Neuronal stem cell (in vitro differentiated cells): ENCODE results near the gene UNK.

Experiments used
- DNase-seq: peaks from one replicate; pipeline ENCODE4 v3.0.0-alpha.2; 2013; ENCODE audit warnings: low spot score
- H2AFZ ChIP-seq: one replicate; pipeline ENCODE4 v1.6.1; 2013; ENCODE audit warnings: mild to moderate bottlenecking, low read length, inconsistent platforms
- H2AK5ac ChIP-seq: 2 replicates; pipeline ENCODE4 v1.6.1; 2013; ENCODE audit warnings: low read depth, mild to moderate bottlenecking, inconsistent platforms, low read length, moderate library complexity, mixed read lengths
- H2BK120ac ChIP-seq: 2 replicates; pipeline ENCODE4 v1.6.1; 2013; ENCODE audit warnings: low read depth, mild to moderate bottlenecking, inconsistent platforms, low read length, moderate library complexity, mixed read lengths
- H2BK12ac ChIP-seq: one replicate; pipeline ENCODE4 v1.6.1; 2013; ENCODE audit warnings: low read length, inconsistent platforms
- H2BK15ac ChIP-seq: 2 replicates; pipeline ENCODE4 v1.6.1; 2013; ENCODE audit warnings: mild to moderate bottlenecking, low read length, inconsistent platforms, mixed read lengths
- H2BK5ac ChIP-seq: one replicate; pipeline ENCODE4 v1.6.1; 2013; ENCODE audit warnings: inconsistent platforms, mild to moderate bottlenecking, low read length, moderate library complexity
- H3K14ac ChIP-seq: one replicate; pipeline ENCODE4 v1.6.1; 2013; ENCODE audit warnings: low read length, inconsistent platforms
- H3K18ac ChIP-seq: 2 replicates; pipeline ENCODE4 v1.6.1; 2013; ENCODE audit warnings: low read length, inconsistent platforms
- H3K23ac ChIP-seq: 2 replicates; pipeline ENCODE4 v1.6.1; 2013; ENCODE audit warnings: low read depth, mild to moderate bottlenecking, mixed read lengths, low read length, inconsistent platforms; ENCODE audit not compliant: poor library complexity
- H3K27ac ChIP-seq: replicated peaks from 3 replicates; pipeline ENCODE4 v1.5.1; 2013; ENCODE audit warnings: low read length, inconsistent platforms
- H3K27me3 ChIP-seq, 3 experiments: 2 replicates each; pipeline ENCODE4 v1.6.1; 2013; ENCODE audit warnings: low read length in 3 of 3, mild to moderate bottlenecking in 2 of 3, inconsistent platforms in 1 of 3, low read depth in 1 of 3, mixed read lengths in 1 of 3, moderate library complexity in 1 of 3; ENCODE audit not compliant: control insufficient read depth in 3 of 3, insufficient read depth in 3 of 3
- H3K36me3 ChIP-seq, 2 donors: replicated peaks in 1 of 2; 2 replicates each; pipeline ENCODE4 v1.6.1; 2013; ENCODE audit warnings: low read length in 2 of 2; ENCODE audit not compliant: control insufficient read depth in 2 of 2, insufficient read depth in 2 of 2
- H3K4ac ChIP-seq: 2 replicates; pipeline ENCODE4 v1.6.1; 2013; ENCODE audit warnings: inconsistent platforms, mild to moderate bottlenecking, low read length, moderate library complexity
- H3K4me1 ChIP-seq, 2 donors: 1 replicate in 1 of 2; 2 replicates in 1 of 2; pipeline ENCODE4 v1.6.1; 2013; ENCODE audit warnings: low read length in 2 of 2, low read depth in 1 of 2; ENCODE audit not compliant: control insufficient read depth in 2 of 2, insufficient read depth in 1 of 2
- H3K4me2 ChIP-seq: one replicate; pipeline ENCODE4 v1.6.1; 2013; ENCODE audit warnings: mild to moderate bottlenecking, low read length, inconsistent platforms; ENCODE audit not compliant: insufficient read depth, poor library complexity, severe bottlenecking
- H3K4me3 ChIP-seq, 2 donors: 2 replicates each; pipeline ENCODE4 v1.5.1; 2013; ENCODE audit warnings: low read length in 2 of 2, mild to moderate bottlenecking in 2 of 2, inconsistent platforms in 1 of 2, moderate library complexity in 1 of 2
- H3K79me1 ChIP-seq: one replicate; pipeline ENCODE4 v1.6.1; 2013; ENCODE audit warnings: low read depth, mild to moderate bottlenecking, inconsistent platforms, low read length, moderate library complexity
- H3K9ac ChIP-seq: one replicate; pipeline ENCODE4 v1.6.1; 2013; ENCODE audit warnings: mild to moderate bottlenecking, low read depth, low read length, inconsistent platforms; ENCODE audit not compliant: poor library complexity
- H3K9me3 ChIP-seq, 2 donors: replicated peaks in 1 of 2; 2 replicates each; pipeline versions ENCODE3 to v1.6.1; 2013; ENCODE audit warnings: low read length in 2 of 2, mild to moderate bottlenecking in 2 of 2, inconsistent platforms in 1 of 2, low read depth in 1 of 2, mixed read lengths in 1 of 2, moderate library complexity in 1 of 2; ENCODE audit not compliant: control insufficient read depth in 2 of 2, insufficient read depth in 1 of 2
- H4K8ac ChIP-seq: one replicate; pipeline ENCODE4 v1.6.1; 2013; ENCODE audit warnings: low read depth, mild to moderate bottlenecking, inconsistent platforms, low read length, moderate library complexity
- H4K91ac ChIP-seq: one replicate; pipeline ENCODE4 v1.6.1; 2013; ENCODE audit warnings: low read length, low read depth, mild to moderate bottlenecking, inconsistent platforms; ENCODE audit not compliant: poor library complexity
- WGBS, 2 donors: extraction: QIAGEN DNeasy Blood & Tissue Kit; methylation state at CpG; one replicate each; pipeline ENCODE4 v1.1.7; 2013; ENCODE audit warnings: missing lambda C conversion rate in 2 of 2, mixed read lengths in 1 of 2; ENCODE audit not compliant: insufficient read length in 2 of 2, insufficient replicate concordance in 1 of 2; ENCODE audit errors: extremely low coverage in 2 of 2; 5-methylcytosine and 5-hydroxymethylcytosine counted together

The UNK gene

DNA sequence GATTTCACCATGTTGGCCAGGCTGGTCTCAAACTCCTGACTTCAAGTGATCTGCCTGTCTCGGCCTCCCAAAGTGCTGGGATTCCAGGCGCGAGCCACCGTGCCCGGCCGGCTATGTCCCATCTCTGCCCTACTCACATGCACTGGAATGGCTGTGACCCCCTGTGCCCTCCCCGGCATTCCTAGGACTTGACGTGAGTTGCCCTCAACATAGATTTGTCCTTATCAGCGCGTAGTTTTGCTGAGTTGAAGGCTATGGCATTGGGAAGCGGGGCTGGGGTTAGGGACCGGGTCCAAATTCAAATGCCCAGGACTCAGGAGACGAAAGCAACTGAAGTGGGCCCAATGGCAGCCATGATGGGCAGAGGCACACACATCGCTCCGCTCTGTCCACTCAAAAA lies 53.8 kb downstream of the UNK start:
- Histone ChIP-seq H3K23ac (no peak overlapping the region), H2AK5ac (no peak overlapping the region), H2BK12ac (no peak overlapping the region), H3K27ac (no peak overlapping the region), H3K4ac (no peak overlapping the region), H3K27me3 (no peaks in the 10 kb centered on the region), H2BK5ac (no peak overlapping the region), H2AFZ (no peak overlapping the region), H3K4me2 (no peak overlapping the region), H3K18ac (no peak overlapping the region), H4K91ac (no peak overlapping the region), H3K4me3 (no peak overlapping the region), H3K14ac (no peak overlapping the region), H3K79me1 (peaks cover 2% of the 10 kb centered on the region), H3K9me3 (no peaks in the 10 kb centered on the region), H2BK15ac (peak overlapping the region; percentile 71), H3K9ac (no peak overlapping the region), H2BK120ac (no peak overlapping the region), H3K4me1 (peaks cover 0 to 9% of the 10 kb centered on the region in 2 donors), H4K8ac (no peak overlapping the region), H3K36me3 (no peaks in the 10 kb centered on the region)
- no peak for DNase-seq
- WGBS, 2 donors, result no CpG with 5 or more reads among the region's 15 CpGs

DNA sequence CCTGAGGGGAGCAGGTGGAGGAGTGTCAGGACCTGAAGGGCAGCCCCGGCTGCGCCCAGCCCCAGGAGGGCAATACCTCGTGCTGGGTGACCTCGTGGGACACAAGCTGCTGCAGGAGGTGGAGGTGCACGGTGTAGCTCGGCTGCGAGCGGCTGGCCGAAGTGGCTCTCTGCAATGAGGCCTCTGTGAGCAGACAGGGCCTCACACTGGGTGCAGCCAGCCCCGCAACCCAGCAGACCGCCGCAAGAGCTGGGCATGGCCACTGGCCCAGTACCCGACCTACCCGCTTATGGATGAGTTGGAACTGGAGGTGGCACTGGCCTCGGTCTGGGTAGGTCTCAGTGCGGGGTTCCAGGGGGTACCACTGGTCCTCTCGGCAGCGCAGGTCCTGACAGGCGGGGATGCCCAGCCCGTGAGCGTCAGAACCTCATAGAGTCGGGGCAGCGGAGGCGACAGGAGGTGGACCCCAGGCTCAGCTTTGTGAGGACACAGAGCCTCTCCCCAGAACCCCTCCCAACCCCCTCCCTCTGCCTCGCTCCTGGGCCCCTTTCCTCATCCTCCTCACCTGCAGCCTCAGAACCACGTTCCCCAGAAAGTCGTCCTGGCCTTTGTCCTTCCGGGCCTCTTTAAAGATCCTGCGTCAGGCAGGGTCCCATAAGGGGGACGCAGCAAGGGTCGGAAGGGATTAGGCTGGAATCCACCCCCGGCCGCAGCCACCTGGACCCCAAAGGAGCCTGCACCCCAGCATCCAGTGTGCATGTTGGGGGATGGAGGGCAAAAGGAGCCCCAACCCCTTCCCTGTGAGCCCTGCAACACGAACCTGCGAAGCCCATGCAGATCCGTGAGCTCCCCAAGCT lies 55.6 kb downstream of the UNK start:
- no peak for DNase-seq
- Histone ChIP-seq H4K91ac (no peak overlapping the region), H3K4me3 (no peak overlapping the region), H2AFZ (no peak overlapping the region), H3K27me3 (no peaks in the 10 kb centered on the region), H3K4me1 (peaks cover 2 to 10% of the 10 kb centered on the region in 2 donors), H3K23ac (peak overlapping the region; percentile 34), H3K18ac (peak overlapping the region; percentile 38), H3K9ac (peak overlapping the region; percentile 50), H3K4ac (no peak overlapping the region), H2BK12ac (peak overlapping the region; percentile 58), H3K36me3 (no peaks in the 10 kb centered on the region), H2BK120ac (no peak overlapping the region), H3K79me1 (peaks cover 2% of the 10 kb centered on the region), H2BK15ac (peak overlapping the region; percentile 33), H3K27ac (no peak overlapping the region), H2AK5ac (peak overlapping the region; percentile 83), H3K14ac (no peak overlapping the region), H3K9me3 (no peaks in the 10 kb centered on the region), H2BK5ac (no peak overlapping the region), H4K8ac (peak overlapping the region; percentile 48), H3K4me2 (no peak overlapping the region)
- no CpG with 5 or more reads among the region's 36 CpGs for WGBS, 2 donors

DNA sequence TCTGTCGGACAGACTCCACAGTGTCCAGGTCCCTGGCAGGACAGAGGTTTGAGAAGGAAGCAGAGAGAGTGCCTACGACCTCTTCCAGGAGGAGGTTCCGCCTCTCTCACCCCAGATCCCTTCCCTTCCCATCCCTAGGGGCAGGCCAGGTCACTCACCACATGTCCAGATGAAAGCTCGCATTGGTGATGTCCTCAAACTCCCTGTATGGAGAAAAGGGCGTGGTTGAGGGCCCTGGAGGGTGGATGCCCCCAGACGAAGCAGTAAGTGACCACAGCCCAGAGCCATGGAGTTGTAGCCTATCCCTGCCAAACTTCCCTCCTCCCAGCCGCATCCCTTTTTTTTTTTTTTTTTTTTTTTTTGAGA lies 56.2 kb downstream of the UNK start:
- Histone ChIP-seq H3K4me3 (no peak overlapping the region), H2AK5ac (peak overlapping the region; percentile 63), H2AFZ (no peak overlapping the region), H2BK120ac (no peak overlapping the region), H3K79me1 (peaks cover 2% of the 10 kb centered on the region), H3K27ac (no peak overlapping the region), H3K4me1 (peaks cover 5 to 14% of the 10 kb centered on the region in 2 donors), H2BK15ac (no peak overlapping the region), H3K23ac (peak overlapping the region; percentile 34), H3K27me3 (no peaks in the 10 kb centered on the region), H4K91ac (no peak overlapping the region), H3K9ac (no peak overlapping the region), H3K9me3 (no peaks in the 10 kb centered on the region), H3K36me3 (peaks cover under 1 to 1% of the 10 kb centered on the region in 2 donors), H3K14ac (no peak overlapping the region), H2BK12ac (no peak overlapping the region), H2BK5ac (peak overlapping the region; percentile 39), H3K4ac (no peak overlapping the region), H3K4me2 (no peak overlapping the region), H3K18ac (peak overlapping the region; percentile 38), H4K8ac (no peak overlapping the region)
- no CpG with 5 or more reads among the region's 7 CpGs for WGBS, 2 donors
- DNase-seq, result no peak

DNA sequence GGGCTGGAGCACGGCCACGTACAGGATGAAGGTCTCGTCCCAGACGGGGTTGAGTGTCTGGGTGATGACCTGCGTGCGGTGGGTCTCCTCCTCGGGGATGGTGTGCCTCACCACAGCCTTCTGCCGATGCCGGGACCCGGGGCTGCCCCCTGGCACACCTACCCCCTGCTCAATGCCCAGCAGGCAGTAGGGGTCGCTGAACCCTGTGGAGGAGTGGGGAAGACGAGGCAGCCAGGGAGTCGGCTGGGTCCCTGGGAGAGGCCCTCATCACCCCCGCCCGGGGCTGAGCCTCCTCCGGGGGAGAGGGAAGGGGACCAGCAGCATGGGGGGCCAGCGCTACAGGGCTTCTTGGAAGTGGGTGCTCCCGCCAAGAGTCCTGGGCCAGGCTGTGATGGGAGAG lies 57.8 kb downstream of the UNK start:
- no peak for DNase-seq
- no peaks in the 10 kb centered on the region for H3K27me3 ChIP-seq
- H3K18ac ChIP-seq, result peak overlapping the region; percentile 64
- H3K27ac ChIP-seq, result no peak overlapping the region
- no peak overlapping the region for H3K4ac ChIP-seq
- no peaks in the 10 kb centered on the region for H3K79me1 ChIP-seq
- peak overlapping the region; percentile 22 for H4K91ac ChIP-seq
- no peak overlapping the region for H2BK12ac ChIP-seq
- no CpG with 5 or more reads among the region's 18 CpGs for WGBS, 2 donors
- H3K4me3 ChIP-seq, result no peak overlapping the region
- H3K9me3 ChIP-seq, result no peaks in the 10 kb centered on the region
- H2BK15ac ChIP-seq, result no peak overlapping the region
- no peak overlapping the region for H4K8ac ChIP-seq
- no peak overlapping the region for H3K23ac ChIP-seq
- H2BK120ac ChIP-seq, result peak overlapping the region; percentile 56
- peak overlapping the region; percentile 50 for H3K9ac ChIP-seq
- no peak overlapping the region for H3K4me2 ChIP-seq
- peaks cover 5 to 6% of the 10 kb centered on the region in 2 donors for H3K4me1 ChIP-seq
- H2BK5ac ChIP-seq, result no peak overlapping the region
- H2AFZ ChIP-seq, result no peak overlapping the region
- peaks cover 14 to 16% of the 10 kb centered on the region in 2 donors for H3K36me3 ChIP-seq
- peak overlapping the region; percentile 28 for H2AK5ac ChIP-seq
- no peak overlapping the region for H3K14ac ChIP-seq
